Measurements from ENCODE around the gene ITGB6.

DNA sequence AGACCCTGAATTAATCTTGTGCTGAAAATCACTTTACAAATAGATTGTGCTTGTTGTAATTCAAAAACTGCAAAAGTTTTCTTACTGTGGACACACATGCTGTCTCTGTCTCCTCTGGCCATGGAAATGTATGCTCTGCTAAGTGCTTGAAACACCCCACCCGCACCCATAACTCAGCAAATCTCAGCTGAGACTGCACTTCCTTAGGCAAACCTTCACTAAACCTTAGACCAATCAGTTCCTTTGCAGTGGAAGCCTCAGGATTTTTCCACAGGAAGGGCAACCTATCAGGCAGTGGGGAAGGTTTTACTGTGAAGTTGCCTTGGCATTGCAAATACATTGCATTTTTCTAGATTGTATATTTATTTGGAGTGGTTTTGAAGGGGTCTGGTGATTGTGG lies 75.5 kb downstream of the ITGB6 start:
- TF ChIP-seq, protein P1, sequence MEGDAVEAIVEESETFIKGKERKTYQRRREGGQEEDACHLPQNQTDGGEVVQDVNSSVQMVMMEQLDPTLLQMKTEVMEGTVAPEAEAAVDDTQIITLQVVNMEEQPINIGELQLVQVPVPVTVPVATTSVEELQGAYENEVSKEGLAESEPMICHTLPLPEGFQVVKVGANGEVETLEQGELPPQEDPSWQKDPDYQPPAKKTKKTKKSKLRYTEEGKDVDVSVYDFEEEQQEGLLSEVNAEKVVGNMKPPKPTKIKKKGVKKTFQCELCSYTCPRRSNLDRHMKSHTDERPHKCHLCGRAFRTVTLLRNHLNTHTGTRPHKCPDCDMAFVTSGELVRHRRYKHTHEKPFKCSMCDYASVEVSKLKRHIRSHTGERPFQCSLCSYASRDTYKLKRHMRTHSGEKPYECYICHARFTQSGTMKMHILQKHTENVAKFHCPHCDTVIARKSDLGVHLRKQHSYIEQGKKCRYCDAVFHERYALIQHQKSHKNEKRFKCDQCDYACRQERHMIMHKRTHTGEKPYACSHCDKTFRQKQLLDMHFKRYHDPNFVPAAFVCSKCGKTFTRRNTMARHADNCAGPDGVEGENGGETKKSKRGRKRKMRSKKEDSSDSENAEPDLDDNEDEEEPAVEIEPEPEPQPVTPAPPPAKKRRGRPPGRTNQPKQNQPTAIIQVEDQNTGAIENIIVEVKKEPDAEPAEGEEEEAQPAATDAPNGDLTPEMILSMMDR (IDR thresholded peaks at IDR 0.05): no peak
- TF ChIP-seq POLR2A (IDR thresholded peaks at IDR 0.05): no peak

Measured in vagina (tissue), 2 donors.